22Rv1 (cell line): ENCODE data around the gene CMSS1.

ENCODE experiments used
- H3K27ac ChIP-seq: fragments of 450-650 bp; 2 replicates; pipeline ENCODE4 v1.5.1; 2017
- ZFX ChIP-seq: fragments of 450-650 bp; IDR thresholded peaks from 2 replicates; pipeline ENCODE4 v1.6.1; 2017; ENCODE audit warnings: antibody characterized with exemption, borderline replicate concordance
- TF ChIP-seq, protein P1 (sequence below): fragments of 450-650 bp; IDR thresholded peaks from 2 replicates; pipeline ENCODE4 v1.5.1; 2017; ENCODE audit warnings: mild to moderate bottlenecking

The CMSS1 gene

DNA sequence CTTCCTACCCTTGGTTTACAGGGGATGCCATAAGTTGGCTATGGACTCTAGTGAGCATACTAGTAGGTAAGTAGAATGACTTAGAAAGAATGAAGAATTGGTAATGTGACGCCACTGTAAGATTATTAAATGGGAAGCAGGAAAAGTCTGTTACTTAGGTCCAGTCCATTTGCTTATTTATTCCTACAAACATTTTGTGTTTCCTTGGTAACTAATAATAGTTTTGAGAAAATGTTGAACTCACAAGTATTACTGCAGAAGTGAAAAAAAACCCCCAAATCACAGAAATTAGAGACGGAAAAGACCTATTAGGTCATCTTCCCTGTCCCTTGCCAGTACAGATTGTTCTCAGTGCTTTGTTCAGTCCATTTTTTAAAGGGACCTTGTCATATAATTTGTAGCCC is 63.5 kb downstream of the CMSS1 start:
- H3K27ac ChIP-seq = no peak overlapping the region
- TF ChIP-seq ZFX = no peak
- TF ChIP-seq, protein P1, sequence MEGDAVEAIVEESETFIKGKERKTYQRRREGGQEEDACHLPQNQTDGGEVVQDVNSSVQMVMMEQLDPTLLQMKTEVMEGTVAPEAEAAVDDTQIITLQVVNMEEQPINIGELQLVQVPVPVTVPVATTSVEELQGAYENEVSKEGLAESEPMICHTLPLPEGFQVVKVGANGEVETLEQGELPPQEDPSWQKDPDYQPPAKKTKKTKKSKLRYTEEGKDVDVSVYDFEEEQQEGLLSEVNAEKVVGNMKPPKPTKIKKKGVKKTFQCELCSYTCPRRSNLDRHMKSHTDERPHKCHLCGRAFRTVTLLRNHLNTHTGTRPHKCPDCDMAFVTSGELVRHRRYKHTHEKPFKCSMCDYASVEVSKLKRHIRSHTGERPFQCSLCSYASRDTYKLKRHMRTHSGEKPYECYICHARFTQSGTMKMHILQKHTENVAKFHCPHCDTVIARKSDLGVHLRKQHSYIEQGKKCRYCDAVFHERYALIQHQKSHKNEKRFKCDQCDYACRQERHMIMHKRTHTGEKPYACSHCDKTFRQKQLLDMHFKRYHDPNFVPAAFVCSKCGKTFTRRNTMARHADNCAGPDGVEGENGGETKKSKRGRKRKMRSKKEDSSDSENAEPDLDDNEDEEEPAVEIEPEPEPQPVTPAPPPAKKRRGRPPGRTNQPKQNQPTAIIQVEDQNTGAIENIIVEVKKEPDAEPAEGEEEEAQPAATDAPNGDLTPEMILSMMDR = no peak

DNA sequence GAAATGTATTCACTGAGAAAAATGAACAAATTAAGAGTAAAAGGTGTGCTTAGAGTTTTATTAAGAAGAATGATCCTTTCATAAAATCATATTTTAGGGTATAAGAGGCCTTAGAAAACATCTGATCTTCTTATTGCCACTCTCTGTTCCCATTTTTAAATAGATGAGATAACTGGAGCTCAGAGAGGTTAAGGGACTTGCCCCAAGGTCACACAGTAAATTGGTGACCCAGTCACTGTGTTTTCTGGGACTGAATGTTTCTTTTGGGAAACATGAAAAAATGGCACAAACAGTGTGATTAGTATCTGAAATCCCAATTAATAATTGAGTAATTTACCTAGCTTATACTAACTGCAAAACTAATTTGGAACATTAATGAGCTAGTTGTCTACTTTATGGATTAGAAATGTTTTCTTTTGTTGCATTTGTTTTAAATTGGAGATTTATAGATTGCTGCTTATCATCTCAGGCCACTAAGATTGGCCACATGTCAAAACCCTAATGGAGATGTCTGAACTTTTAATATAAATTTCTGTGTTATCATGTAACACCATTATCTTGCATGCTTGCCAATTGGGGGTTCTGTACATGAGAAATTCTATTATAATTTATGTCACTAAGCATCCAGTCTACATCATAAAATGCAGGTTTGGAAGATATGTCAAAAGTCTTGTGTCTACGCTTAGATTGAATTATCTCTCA is 64.9 kb downstream of the CMSS1 start:
- TF ChIP-seq, protein P1 = no peak
- TF ChIP-seq ZFX = no peak
- no peak overlapping the region for H3K27ac ChIP-seq

DNA sequence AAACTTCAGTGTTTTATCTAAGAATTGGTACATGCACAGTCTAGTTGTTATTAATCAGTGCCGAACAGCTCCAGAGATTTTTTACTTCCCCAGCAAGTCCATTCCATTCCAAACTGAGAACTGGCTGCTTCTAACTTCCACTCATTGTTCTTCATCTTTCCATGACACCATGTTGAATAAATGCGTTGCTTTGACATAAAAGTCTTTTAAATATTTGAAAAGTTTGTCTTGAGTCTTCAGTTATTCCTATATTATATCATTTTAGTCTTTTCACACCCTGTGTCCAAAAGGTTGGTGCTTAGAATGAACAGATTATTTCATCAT is 65.4 kb downstream of the CMSS1 start:
- no peak for TF ChIP-seq ZFX
- H3K27ac ChIP-seq = no peak overlapping the region

DNA sequence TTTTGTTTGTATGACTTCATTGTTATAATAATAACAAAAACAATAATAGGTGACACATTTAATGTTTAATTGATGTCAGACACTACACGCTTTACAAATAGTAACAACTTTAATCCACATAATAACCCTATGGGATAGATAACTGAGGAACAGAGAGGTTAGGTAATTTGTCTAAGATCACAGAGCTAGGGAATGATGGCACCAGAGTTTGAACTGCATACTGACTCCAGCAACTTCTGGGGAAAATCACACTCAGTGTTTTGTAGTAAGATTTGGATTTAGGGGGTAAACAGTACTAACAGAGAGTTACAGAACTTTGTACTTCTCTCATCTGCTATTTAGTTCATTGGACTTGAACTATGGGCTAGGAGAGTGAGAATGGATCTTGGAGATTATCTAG is 66.0 kb downstream of the CMSS1 start:
- TF ChIP-seq, protein P1 = no peak
- TF ChIP-seq ZFX = no peak

DNA sequence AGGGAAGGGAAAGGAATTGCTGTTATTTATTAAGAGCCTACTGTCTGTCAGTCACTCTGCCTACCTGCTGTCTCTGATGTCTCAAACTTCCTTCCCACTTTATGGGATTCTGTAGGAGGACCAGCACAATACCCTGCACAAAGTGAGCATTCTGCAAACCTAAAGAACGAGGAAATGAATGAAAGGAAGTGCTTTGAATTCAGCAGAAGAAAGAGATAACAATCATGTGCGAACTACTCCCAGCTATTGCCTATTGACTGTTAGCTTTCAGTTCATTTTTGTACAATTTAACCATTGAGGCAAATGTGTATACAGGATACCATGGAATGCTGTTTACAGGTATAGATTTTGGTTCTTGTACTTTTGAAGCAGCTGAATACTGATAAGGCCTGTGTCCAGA is 66.8 kb downstream of the CMSS1 start:
- no peak overlapping the region for H3K27ac ChIP-seq
- no peak for TF ChIP-seq ZFX
- TF ChIP-seq, protein P1 = no peak

More for the DNA sequence above, 66.0 kb downstream of the CMSS1 start:
- H3K27ac ChIP-seq = no peak overlapping the region

DNA sequence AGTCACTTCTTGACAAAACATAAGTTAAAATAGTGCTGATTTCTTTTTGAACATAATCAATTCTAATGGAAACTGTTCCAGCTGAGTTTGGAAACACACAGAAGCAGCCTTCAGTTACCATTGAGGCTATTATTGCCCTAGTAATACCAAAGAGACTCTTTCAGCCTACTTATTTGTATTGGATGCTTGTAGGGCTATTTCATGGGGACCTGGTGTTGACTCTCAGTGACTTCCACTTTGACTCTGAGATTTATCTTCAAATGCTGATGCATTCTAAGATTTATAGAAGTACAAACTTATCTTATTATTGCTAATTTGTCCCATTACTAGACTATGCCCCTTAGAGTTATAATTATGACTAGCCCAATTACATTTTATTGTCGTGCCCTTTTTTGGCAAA is 67.4 kb downstream of the CMSS1 start:
- H3K27ac ChIP-seq = no peak overlapping the region
- TF ChIP-seq, protein P1 = no peak
- TF ChIP-seq ZFX = no peak

DNA sequence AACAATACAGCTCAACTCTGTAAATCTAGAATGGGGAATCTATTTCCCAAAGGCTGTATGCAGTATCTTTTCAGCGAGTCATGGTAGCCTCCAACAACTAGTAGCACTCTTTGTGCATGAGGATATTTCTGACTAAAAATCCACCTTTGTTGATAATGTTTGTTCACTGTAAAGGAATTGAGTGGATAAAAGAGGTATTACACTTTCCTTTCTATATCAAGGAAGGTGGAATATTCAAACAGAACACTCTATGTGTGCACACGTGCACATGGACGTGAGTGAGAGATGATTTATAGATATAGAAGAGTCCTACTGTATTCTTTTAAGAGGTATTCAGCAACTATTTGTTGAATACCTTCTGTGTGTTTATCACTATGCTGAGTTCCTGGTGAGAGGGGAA is 68.2 kb downstream of the CMSS1 start:
- no peak for TF ChIP-seq ZFX
- TF ChIP-seq, protein P1 = no peak
- H3K27ac ChIP-seq = no peak overlapping the region
